ENCODE measurements around the gene CDK5RAP3. TPM values are rescaled to one million over a fixed set of nuclear protein-coding genes. Genes with fewer than 3 reads are reported as not detected.
A peak's percentile ranks its signal among the peaks of the same experiment; 100 is the strongest.

The CDK5RAP3 gene
- total RNA-seq, 1 experiment from 2014 or later: 255 TPM

GRCh38 chr17:47941246-47942095 lies 29.4 kb upstream of the CDK5RAP3 start, which contains the start of gene PNPO:
PNPO (plus strand) TSS chr17:47941571; CDS start chr17:47941676, 105 bp downstream.
- H3K36me3 ChIP-seq (ENCODE audit: control insufficient read depth in 1 of 2, insufficient read depth in 2 of 2, low read length in 2 of 2): peaks cover 10% of the 10 kb centered on the region in 2 experiments; a peak in 3 of 4 replicates
- H3K4me2 ChIP-seq (ENCODE audit: low read length): peak within 1 kb of the TSS; percentile 95
- ChIA-PET RAD21 (ENCODE audit: low non-redundant PET in 1 of 2, low total read pairs in 2 of 2, uncharacterized antibody in 2 of 2, unreplicated experiment in 2 of 2) (interaction anchor here in 1 of 2 experiments (1.0 kb wide), 1 partner anchor 52 kb away, joined by 3 read pairs; no protein-coding TSS in a partner anchor), POLR2A (interaction anchor here (0.7 to 1.6 kb wide), 16 partner anchors 9 to 646 kb away, joined by 3 to 12 read pairs (median 4); partner anchors contain the start of genes LRRC46, MRPL10, NFE2L1 and PRR15L), CTCF (interaction anchor here (0.7 to 2.3 kb wide), 17 partner anchors 9 to 101 kb away, joined by 3 to 14 read pairs (median 3); partner anchors contain the start of genes CDK5RAP3, SCRN2 and SP2)
- H3K79me2 ChIP-seq (ENCODE audit: insufficient read depth, low read length): peaks cover 17% of the 10 kb centered on the region
- no peaks in the 10 kb centered on the region for H4K20me1 ChIP-seq (ENCODE audit: insufficient read depth)
- TSS peak; percentile 65 for BruUV-seq (replicated peaks)
- H3K9me3 ChIP-seq (ENCODE audit: control insufficient read depth in 1 of 2, insufficient read depth in 1 of 2, low read depth in 1 of 2, low read length in 2 of 2): no peaks in the 10 kb centered on the region
- H3K27me3 ChIP-seq (ENCODE audit: insufficient read depth, low read length): no peaks in the 10 kb centered on the region
- ATAC-seq: peak; percentile 97
- intact Hi-C loops (cut with micrococcal nuclease): loop anchor here (2.0 kb wide), 1 partner anchor 45 kb away; the partner anchor contains the start of gene SP2
- peak within 1 kb of the TSS; percentile 81 for H3K27ac ChIP-seq (ENCODE audit: low read depth, low read length)
- no peak within 1 kb of the TSS for H2AFZ ChIP-seq (ENCODE audit: low read depth, low read length, poor library complexity, severe bottlenecking)
- peak within 1 kb of the TSS; percentile 90 for H3K9ac ChIP-seq (ENCODE audit: low read length)
- no peaks in the 10 kb centered on the region for H3K9me2 ChIP-seq (ENCODE audit: insufficient read depth)
- DNase-seq (ENCODE audit: low read depth, low spot score): peak; percentile 100
- peak within 1 kb of the TSS; percentile 88 to 92 for H3K4me3 ChIP-seq (replicated peaks in 1 of 2; ENCODE audit: low read depth in 1 of 2, low read length in 2 of 2)
- peaks cover 24 to 53% of the 10 kb centered on the region in 2 experiments for H3K4me1 ChIP-seq (ENCODE audit: control insufficient read depth in 1 of 2, insufficient read depth in 2 of 2, low read length in 2 of 2)
- TF ChIP-seq JUND (IDR thresholded peaks at IDR 0.05) (no peak), CTCF (IDR thresholded peaks at IDR 0.05 in 2 of 3, conservative IDR thresholded peaks at IDR 0.05 in 1 of 3; ENCODE audit: borderline replicate concordance in 1 of 3, insufficient read depth in 1 of 3, low read depth in 2 of 3, low read length in 2 of 3) (peak in 1 of 3 experiments; percentile 24; a peak in 2 of 6 replicates), TCF7L2 (IDR thresholded peaks at IDR 0.05; ENCODE audit: borderline replicate concordance, extremely low read depth, insufficient read depth, insufficient read length) (peak; percentile 23), EZH2 (IDR thresholded peaks at IDR 0.05) (no peak), CBX3 (IDR thresholded peaks at IDR 0.05; ENCODE audit: low read depth) (peak; percentile 99), SP1 (IDR thresholded peaks at IDR 0.05; ENCODE audit: low read depth) (peak; percentile 99), REST (IDR thresholded peaks at IDR 0.05; ENCODE audit: low read depth) (no peak), RAD21 (IDR thresholded peaks at IDR 0.05; ENCODE audit: low read depth) (no peak), ZNF274 (IDR thresholded peaks at IDR 0.05; ENCODE audit: low read depth, low read length) (no peak), POLR2AphosphoS5 (IDR thresholded peaks at IDR 0.05; ENCODE audit: low read depth, low read length) (peak; percentile 74; the same call in 1 of the 2 replicates), SRF (IDR thresholded peaks at IDR 0.05; ENCODE audit: low read depth) (no peak), EGR1 (IDR thresholded peaks at IDR 0.05; ENCODE audit: low read depth) (no peak), POLR2A (IDR thresholded peaks at IDR 0.05; ENCODE audit: borderline replicate concordance, extremely low read depth, insufficient read depth, insufficient read length) (no peak), FOSL1 (IDR thresholded peaks at IDR 0.05; ENCODE audit: low read depth) (no peak), ATF3 (IDR thresholded peaks at IDR 0.05) (no peak), ELF1 (IDR thresholded peaks at IDR 0.05; ENCODE audit: borderline replicate concordance, low read depth) (no peak; the same call in 1 of the 2 replicates), SIN3A (IDR thresholded peaks at IDR 0.05; ENCODE audit: low read depth) (peak; percentile 84; the same call in 1 of the 2 replicates), YY1 (IDR thresholded peaks at IDR 0.05; ENCODE audit: extremely low read depth, insufficient replicate concordance, low read depth, low read length) (peak; percentile 46), CEBPB (IDR thresholded peaks at IDR 0.05; ENCODE audit: low read depth) (no peak), ZFX (IDR thresholded peaks at IDR 0.05) (peak; percentile 76; the same call in 1 of the 2 replicates), EZH2phosphoT487 (IDR thresholded peaks at IDR 0.05; ENCODE audit: borderline replicate concordance) (no peak)

Measured in HCT116 (cell line).